ENCODE results near the gene NSFL1C. TPM values are rescaled to one million over a fixed set of nuclear protein-coding genes. Genes with fewer than 3 reads are reported as not detected.

The NSFL1C gene
- total and polyA plus RNA-seq, 9 of the 15 experiments (the other 6 are each of a cell fraction or from before 2014, with no cell fraction given): 20.8 to 119 (median 47.0) TPM

DNA sequence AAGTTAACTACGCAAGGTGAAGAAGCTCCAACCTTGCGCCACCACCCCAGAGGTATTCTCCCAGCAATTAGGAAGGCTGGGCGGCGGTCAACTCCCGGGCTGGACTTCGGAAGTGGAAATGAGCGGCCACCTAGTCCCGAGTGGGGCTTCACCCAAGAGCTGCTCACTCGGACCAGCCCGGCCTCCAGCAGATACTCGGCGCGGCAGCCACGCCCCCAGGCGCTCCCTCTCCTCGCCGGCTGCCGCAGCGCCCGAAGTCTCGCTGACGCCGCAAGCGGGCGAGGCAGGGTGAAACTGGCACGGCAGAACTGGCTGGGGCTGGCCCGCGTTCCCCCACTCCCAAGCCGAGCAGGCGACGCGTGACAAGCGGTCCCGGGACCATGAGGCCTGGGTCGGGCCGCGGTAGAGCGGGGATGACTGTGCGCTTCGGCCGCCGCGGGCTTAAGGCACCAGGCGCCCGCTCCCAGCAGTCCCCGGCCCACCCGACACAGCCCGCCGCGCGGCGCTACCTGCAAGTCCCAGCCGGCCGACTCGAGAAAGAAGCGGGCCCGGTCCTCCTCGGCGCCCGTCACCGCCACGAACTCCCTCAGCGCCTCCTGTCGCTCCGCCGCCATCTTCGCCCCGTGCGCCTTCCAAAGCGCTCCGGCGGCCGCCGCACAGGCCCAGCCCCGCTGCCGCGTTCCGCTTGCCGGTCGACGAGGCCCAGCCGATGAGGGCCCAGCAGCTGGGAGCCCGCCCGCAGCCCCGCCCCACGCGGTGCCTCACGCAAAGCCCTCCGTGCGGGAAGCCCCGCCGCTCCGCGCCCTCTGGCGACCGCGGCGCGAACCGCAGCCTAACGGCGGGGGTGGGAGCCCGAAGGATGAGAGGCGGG, at the start of gene NSFL1C (continued):
- TF ChIP-seq, protein P1, sequence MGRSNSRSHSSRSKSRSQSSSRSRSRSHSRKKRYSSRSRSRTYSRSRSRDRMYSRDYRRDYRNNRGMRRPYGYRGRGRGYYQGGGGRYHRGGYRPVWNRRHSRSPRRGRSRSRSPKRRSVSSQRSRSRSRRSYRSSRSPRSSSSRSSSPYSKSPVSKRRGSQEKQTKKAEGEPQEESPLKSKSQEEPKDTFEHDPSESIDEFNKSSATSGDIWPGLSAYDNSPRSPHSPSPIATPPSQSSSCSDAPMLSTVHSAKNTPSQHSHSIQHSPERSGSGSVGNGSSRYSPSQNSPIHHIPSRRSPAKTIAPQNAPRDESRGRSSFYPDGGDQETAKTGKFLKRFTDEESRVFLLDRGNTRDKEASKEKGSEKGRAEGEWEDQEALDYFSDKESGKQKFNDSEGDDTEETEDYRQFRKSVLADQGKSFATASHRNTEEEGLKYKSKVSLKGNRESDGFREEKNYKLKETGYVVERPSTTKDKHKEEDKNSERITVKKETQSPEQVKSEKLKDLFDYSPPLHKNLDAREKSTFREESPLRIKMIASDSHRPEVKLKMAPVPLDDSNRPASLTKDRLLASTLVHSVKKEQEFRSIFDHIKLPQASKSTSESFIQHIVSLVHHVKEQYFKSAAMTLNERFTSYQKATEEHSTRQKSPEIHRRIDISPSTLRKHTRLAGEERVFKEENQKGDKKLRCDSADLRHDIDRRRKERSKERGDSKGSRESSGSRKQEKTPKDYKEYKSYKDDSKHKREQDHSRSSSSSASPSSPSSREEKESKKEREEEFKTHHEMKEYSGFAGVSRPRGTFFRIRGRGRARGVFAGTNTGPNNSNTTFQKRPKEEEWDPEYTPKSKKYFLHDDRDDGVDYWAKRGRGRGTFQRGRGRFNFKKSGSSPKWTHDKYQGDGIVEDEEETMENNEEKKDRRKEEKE (IDR thresholded peaks at IDR 0.05; ENCODE audit: borderline replicate concordance in 1 of 2, control insufficient read depth in 1 of 2, low read depth in 2 of 2, low read length in 1 of 2): peak in 1 of 2 experiments; percentile 84; a peak in 1 of 4 replicates
- TF ChIP-seq NR2C1 (IDR thresholded peaks at IDR 0.05): no peak
- no peak for TF ChIP-seq NR2C1 (tag; IDR thresholded peaks at IDR 0.05)
- TF ChIP-seq ZZZ3 (IDR thresholded peaks at IDR 0.05): no peak
- TF ChIP-seq, protein P2, sequence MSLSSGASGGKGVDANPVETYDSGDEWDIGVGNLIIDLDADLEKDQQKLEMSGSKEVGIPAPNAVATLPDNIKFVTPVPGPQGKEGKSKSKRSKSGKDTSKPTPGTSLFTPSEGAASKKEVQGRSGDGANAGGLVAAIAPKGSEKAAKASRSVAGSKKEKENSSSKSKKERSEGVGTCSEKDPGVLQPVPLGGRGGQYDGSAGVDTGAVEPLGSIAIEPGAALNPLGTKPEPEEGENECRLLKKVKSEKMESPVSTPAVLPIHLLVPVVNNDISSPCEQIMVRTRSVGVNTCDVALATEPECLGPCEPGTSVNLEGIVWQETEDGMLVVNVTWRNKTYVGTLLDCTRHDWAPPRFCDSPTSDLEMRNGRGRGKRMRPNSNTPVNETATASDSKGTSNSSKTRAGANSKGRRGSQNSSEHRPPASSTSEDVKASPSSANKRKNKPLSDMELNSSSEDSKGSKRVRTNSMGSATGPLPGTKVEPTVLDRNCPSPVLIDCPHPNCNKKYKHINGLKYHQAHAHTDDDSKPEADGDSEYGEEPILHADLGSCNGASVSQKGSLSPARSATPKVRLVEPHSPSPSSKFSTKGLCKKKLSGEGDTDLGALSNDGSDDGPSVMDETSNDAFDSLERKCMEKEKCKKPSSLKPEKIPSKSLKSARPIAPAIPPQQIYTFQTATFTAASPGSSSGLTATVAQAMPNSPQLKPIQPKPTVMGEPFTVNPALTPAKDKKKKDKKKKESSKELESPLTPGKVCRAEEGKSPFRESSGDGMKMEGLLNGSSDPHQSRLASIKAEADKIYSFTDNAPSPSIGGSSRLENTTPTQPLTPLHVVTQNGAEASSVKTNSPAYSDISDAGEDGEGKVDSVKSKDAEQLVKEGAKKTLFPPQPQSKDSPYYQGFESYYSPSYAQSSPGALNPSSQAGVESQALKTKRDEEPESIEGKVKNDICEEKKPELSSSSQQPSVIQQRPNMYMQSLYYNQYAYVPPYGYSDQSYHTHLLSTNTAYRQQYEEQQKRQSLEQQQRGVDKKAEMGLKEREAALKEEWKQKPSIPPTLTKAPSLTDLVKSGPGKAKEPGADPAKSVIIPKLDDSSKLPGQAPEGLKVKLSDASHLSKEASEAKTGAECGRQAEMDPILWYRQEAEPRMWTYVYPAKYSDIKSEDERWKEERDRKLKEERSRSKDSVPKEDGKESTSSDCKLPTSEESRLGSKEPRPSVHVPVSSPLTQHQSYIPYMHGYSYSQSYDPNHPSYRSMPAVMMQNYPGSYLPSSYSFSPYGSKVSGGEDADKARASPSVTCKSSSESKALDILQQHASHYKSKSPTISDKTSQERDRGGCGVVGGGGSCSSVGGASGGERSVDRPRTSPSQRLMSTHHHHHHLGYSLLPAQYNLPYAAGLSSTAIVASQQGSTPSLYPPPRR (CRISPR knock-in tag; IDR thresholded peaks at IDR 0.05; ENCODE audit: borderline replicate concordance): peak; percentile 58; the same call in 1 of the 2 replicates
- no peak for TF ChIP-seq FUS (optimal IDR thresholded peaks at IDR 0.05; ENCODE audit: low read depth, low read length)
- no peak for TF ChIP-seq ATF1 (CRISPR knock-in tag; IDR thresholded peaks at IDR 0.05)
- peak; percentile 66 for TF ChIP-seq ATF1 (tag; IDR thresholded peaks at IDR 0.05)
- TF ChIP-seq SMC3 (conservative IDR thresholded peaks at IDR 0.05; ENCODE audit: insufficient read depth, low read depth, low read length): peak; percentile 28; the same call in 1 of the 2 replicates
- TF ChIP-seq, protein P3, sequence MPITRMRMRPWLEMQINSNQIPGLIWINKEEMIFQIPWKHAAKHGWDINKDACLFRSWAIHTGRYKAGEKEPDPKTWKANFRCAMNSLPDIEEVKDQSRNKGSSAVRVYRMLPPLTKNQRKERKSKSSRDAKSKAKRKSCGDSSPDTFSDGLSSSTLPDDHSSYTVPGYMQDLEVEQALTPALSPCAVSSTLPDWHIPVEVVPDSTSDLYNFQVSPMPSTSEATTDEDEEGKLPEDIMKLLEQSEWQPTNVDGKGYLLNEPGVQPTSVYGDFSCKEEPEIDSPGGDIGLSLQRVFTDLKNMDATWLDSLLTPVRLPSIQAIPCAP (CRISPR knock-in tag; IDR thresholded peaks at IDR 0.05; ENCODE audit: borderline replicate concordance): no peak
- TF ChIP-seq, protein P4, sequence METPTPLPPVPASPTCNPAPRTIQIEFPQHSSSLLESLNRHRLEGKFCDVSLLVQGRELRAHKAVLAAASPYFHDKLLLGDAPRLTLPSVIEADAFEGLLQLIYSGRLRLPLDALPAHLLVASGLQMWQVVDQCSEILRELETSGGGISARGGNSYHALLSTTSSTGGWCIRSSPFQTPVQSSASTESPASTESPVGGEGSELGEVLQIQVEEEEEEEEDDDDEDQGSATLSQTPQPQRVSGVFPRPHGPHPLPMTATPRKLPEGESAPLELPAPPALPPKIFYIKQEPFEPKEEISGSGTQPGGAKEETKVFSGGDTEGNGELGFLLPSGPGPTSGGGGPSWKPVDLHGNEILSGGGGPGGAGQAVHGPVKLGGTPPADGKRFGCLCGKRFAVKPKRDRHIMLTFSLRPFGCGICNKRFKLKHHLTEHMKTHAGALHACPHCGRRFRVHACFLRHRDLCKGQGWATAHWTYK (CRISPR knock-in tag; IDR thresholded peaks at IDR 0.05): peak; percentile 55; the same call in 1 of the 2 replicates
- no peak for TF ChIP-seq SRSF9 (IDR thresholded peaks at IDR 0.05; ENCODE audit: borderline replicate concordance, low read depth, low read length)
- TF ChIP-seq SRSF1 (IDR thresholded peaks at IDR 0.05; ENCODE audit: low read depth, low read length): no peak
- no peak for TF ChIP-seq PHB2 (IDR thresholded peaks at IDR 0.05; ENCODE audit: low read depth)
- no peak for TF ChIP-seq SPI1 (IDR thresholded peaks at IDR 0.05; ENCODE audit: borderline replicate concordance, low read depth, low read length)
- peak; percentile 42; the same call in 1 of the 2 replicates for TF ChIP-seq JUND (IDR thresholded peaks at IDR 0.05; ENCODE audit: borderline replicate concordance, low read depth, low read length)
- TF ChIP-seq JUND (tag; IDR thresholded peaks at IDR 0.05; ENCODE audit: borderline replicate concordance, low read depth, low read length): peak; percentile 15; the same call in 1 of the 3 replicates
